ENCODE results near the gene SLC39A13.

Gene SLC39A13

GRCh38 chr11:47389577-47390421, 18.6 kb upstream of the SLC39A13 start:
- Histone ChIP-seq H3K27me3 (ENCODE audit: low read length) (no peaks in the 10 kb centered on the region), H3K36me3 (ENCODE audit: low read length) (no peaks in the 10 kb centered on the region), H3K9me2 (replicated peaks; ENCODE audit: insufficient read depth, low read length) (no peaks in the 10 kb centered on the region), H3K4me2 (ENCODE audit: low read depth, low read length, poor library complexity, severe bottlenecking) (no peak overlapping the region), H2AFZ (ENCODE audit: low read depth, low read length, severe bottlenecking) (no peak overlapping the region), H3K4me3 (ENCODE audit: insufficient read depth, low read length, poor library complexity, severe bottlenecking) (no peak overlapping the region), H4K20me1 (ENCODE audit: low read depth, low read length) (no peaks in the 10 kb centered on the region), H3F3A (ENCODE audit: insufficient read depth) (no peaks in the 10 kb centered on the region), H3K79me2 (ENCODE audit: insufficient read depth, low read length) (no peaks in the 10 kb centered on the region), H3K9me3 (ENCODE audit: insufficient read depth, low read length) (no peaks in the 10 kb centered on the region), H3K27ac (ENCODE audit: low read depth, low read length) (no peak overlapping the region), H3K9ac (ENCODE audit: low read length) (no peak overlapping the region)
- TF ChIP-seq CTCF (IDR thresholded peaks at IDR 0.05; ENCODE audit: insufficient read depth, low read length, poor library complexity, severe bottlenecking): no peak
- TF ChIP-seq EZH2phosphoT487 (conservative IDR thresholded peaks at IDR 0.05; ENCODE audit: low read length): no peak

- Histone ChIP-seq H3K4me2 (ENCODE audit: low read depth, low read length, poor library complexity, severe bottlenecking) (no peak overlapping the region), H2AFZ (ENCODE audit: low read depth, low read length, severe bottlenecking) (no peak overlapping the region), H3K27me3 (ENCODE audit: low read length) (no peaks in the 10 kb centered on the region), H3K9ac (ENCODE audit: low read length) (no peak overlapping the region), H3K9me2 (replicated peaks; ENCODE audit: insufficient read depth, low read length) (no peaks in the 10 kb centered on the region), H3F3A (ENCODE audit: insufficient read depth) (no peaks in the 10 kb centered on the region), H3K36me3 (ENCODE audit: low read length) (no peaks in the 10 kb centered on the region), H4K20me1 (ENCODE audit: low read depth, low read length) (no peaks in the 10 kb centered on the region), H3K4me3 (ENCODE audit: insufficient read depth, low read length, poor library complexity, severe bottlenecking) (no peak overlapping the region), H3K79me2 (ENCODE audit: insufficient read depth, low read length) (no peaks in the 10 kb centered on the region), H3K27ac (ENCODE audit: low read depth, low read length) (no peak overlapping the region), H3K9me3 (ENCODE audit: insufficient read depth, low read length) (no peaks in the 10 kb centered on the region)
- no peak for TF ChIP-seq CTCF (IDR thresholded peaks at IDR 0.05; ENCODE audit: insufficient read depth, low read length, poor library complexity, severe bottlenecking)
These were observed 18.0 kb upstream of the SLC39A13 start for GRCh38 chr11:47390422-47390760.

- H3K27me3 ChIP-seq (ENCODE audit: low read length): no peaks in the 10 kb centered on the region
- H3K79me2 ChIP-seq (ENCODE audit: insufficient read depth, low read length): no peaks in the 10 kb centered on the region
- H3K4me2 ChIP-seq (ENCODE audit: low read depth, low read length, poor library complexity, severe bottlenecking): no peak overlapping the region
- no peaks in the 10 kb centered on the region for H3K9me3 ChIP-seq (ENCODE audit: insufficient read depth, low read length)
- H3K4me3 ChIP-seq (ENCODE audit: insufficient read depth, low read length, poor library complexity, severe bottlenecking): no peak overlapping the region
- no peak overlapping the region for H2AFZ ChIP-seq (ENCODE audit: low read depth, low read length, severe bottlenecking)
- H3K27ac ChIP-seq (ENCODE audit: low read depth, low read length): no peak overlapping the region
- no peaks in the 10 kb centered on the region for H3K36me3 ChIP-seq (ENCODE audit: low read length)
- H3K9ac ChIP-seq (ENCODE audit: low read length): no peak overlapping the region
- TF ChIP-seq CTCF (IDR thresholded peaks at IDR 0.05; ENCODE audit: insufficient read depth, low read length, poor library complexity, severe bottlenecking) (no peak), EZH2phosphoT487 (conservative IDR thresholded peaks at IDR 0.05; ENCODE audit: low read length) (no peak)
- no peaks in the 10 kb centered on the region for H3F3A ChIP-seq (ENCODE audit: insufficient read depth)
- no peaks in the 10 kb centered on the region for H3K9me2 ChIP-seq (replicated peaks; ENCODE audit: insufficient read depth, low read length)
- no peaks in the 10 kb centered on the region for H4K20me1 ChIP-seq (ENCODE audit: low read depth, low read length)
These were observed 17.3 kb upstream of the SLC39A13 start for GRCh38 chr11:47391077-47391583.

Data from SU-DHL-6 (cell line).